Duodenal mucosa (tissue), 2 donors: ENCODE data around the gene DENND6B.

Experiments
- H3K27ac ChIP-seq: one replicate; pipeline ENCODE4 v1.7.0; 2013; ENCODE audit warnings: low read depth, low read length
- H3K27me3 ChIP-seq, 2 donors: one replicate each; pipeline ENCODE4 v1.7.0; 2013; ENCODE audit warnings: low read length in 2 of 2, control low read depth in 1 of 2; ENCODE audit not compliant: insufficient read depth in 2 of 2, control insufficient read depth in 1 of 2
- H3K36me3 ChIP-seq, 2 donors: one replicate each; pipeline ENCODE4 v1.7.0; 2013; ENCODE audit warnings: low read length in 2 of 2, control low read depth in 1 of 2; ENCODE audit not compliant: insufficient read depth in 2 of 2, control insufficient read depth in 1 of 2
- H3K4me1 ChIP-seq, 2 donors: one replicate each; pipeline ENCODE4 v1.7.0; 2013; ENCODE audit warnings: low read length in 2 of 2, control low read depth in 1 of 2; ENCODE audit not compliant: insufficient read depth in 2 of 2, control insufficient read depth in 1 of 2
- H3K4me3 ChIP-seq, 2 donors: one replicate each; pipeline ENCODE4 v1.7.0; 2013; ENCODE audit warnings: low read length in 2 of 2, low read depth in 1 of 2
- H3K9ac ChIP-seq, 2 donors: one replicate each; pipeline ENCODE4 v1.7.0; 2013; ENCODE audit warnings: low read length in 2 of 2, low read depth in 1 of 2
- H3K9me3 ChIP-seq, 2 donors: one replicate each; pipeline ENCODE4 v1.7.0; 2013; ENCODE audit warnings: low read length in 2 of 2, control low read depth in 1 of 2; ENCODE audit not compliant: control insufficient read depth in 1 of 2

Gene DENND6B

GRCh38 chr22:50298266-50298637, 28.6 kb downstream of the DENND6B start:
- H3K9me3 ChIP-seq, result no peaks in the 10 kb centered on the region
- H3K36me3 ChIP-seq, result peaks cover 0 to 4% of the 10 kb centered on the region in 2 donors
- no peak overlapping the region for H3K27ac ChIP-seq
- no peaks in the 10 kb centered on the region for H3K27me3 ChIP-seq
- no peak overlapping the region for H3K9ac ChIP-seq
- H3K4me1 ChIP-seq, result peaks cover 70 to 75% of the 10 kb centered on the region in 2 donors
- H3K4me3 ChIP-seq, result peak overlapping the region in 1 of 2 donors; percentile 8

DNA sequence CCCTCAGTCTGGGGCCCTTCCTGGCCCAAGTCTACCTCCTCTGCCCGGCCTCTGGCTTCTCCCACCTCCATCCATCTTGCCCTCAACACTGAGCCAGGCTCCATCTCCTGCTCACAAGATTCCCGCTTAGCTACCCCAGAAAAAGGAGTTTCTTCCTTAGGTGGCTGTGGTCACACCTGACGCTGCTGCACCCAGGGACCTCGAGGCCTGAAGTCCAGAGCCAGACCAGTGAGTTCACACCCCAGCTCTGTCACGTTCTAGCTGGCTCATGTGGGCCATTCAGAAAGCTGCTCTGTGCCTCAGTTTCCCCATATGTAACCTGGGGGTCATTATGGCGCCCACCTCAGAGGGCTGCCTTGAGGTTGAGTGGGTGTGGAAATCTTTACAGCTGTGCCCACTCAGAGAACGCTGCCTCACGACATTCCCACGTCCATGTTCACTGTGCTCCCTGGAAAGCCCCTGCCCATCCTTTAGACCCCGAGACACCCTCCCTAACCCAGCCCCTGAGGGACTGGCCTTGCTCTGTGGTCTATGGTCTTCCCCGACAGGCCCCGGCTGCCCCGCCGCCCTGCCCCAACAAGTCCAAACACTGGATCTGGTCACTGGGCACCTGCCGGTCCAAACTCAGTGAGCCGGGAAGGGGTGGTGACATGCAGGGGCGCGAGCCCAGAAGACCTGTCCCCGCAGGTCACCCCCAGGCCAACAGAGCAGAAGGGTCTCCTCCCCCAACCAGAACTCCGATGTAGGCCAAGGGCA, 29.1 kb downstream of the DENND6B start:
- peaks cover 70 to 74% of the 10 kb centered on the region in 2 donors for H3K4me1 ChIP-seq
- peak overlapping the region in 1 of 2 donors; percentile 19 for H3K9ac ChIP-seq
- H3K27ac ChIP-seq, result no peak overlapping the region
- peak overlapping the region in 1 of 2 donors; percentile 8 for H3K4me3 ChIP-seq
- no peaks in the 10 kb centered on the region for H3K9me3 ChIP-seq
- peaks cover 0 to 4% of the 10 kb centered on the region in 2 donors for H3K36me3 ChIP-seq
- no peaks in the 10 kb centered on the region for H3K27me3 ChIP-seq

- Histone ChIP-seq H3K4me1 (peaks cover 67 to 70% of the 10 kb centered on the region in 2 donors), H3K4me3 (peak overlapping the region in 1 of 2 donors; percentile 28), H3K27ac (no peak overlapping the region)
Measured at GRCh38 chr22:50296658-50297490, 29.9 kb downstream of the DENND6B start.

DNA sequence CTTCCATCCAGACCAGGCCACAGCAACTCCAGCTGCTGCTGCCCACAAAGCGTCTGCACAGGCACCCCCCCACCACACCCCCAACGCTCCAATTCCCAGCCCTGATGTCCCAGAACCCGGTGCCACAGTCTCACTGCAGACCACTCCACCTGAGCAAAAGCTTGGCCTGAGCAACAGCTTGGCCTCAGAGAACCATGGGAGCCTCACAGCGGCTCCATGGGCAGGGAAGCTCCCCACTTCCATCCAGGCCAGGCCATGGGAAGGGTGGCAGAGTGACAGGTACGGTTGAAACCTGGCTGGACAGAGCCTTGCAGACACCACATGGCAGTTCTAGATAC, 32.5 kb downstream of the DENND6B start:
- Histone ChIP-seq H3K9ac (peak overlapping the region; percentile 49 to 65), H3K36me3 (peaks cover 16 to 28% of the 10 kb centered on the region in 2 donors), H3K27me3 (no peaks in the 10 kb centered on the region), H3K4me1 (peaks cover 53 to 55% of the 10 kb centered on the region in 2 donors), H3K4me3 (peak overlapping the region; percentile 40 to 45), H3K9me3 (no peaks in the 10 kb centered on the region), H3K27ac (peak overlapping the region; percentile 80)

More at GRCh38 chr22:50296658-50297490, 29.9 kb downstream of the DENND6B start:
- H3K27me3 ChIP-seq, result no peaks in the 10 kb centered on the region
- H3K36me3 ChIP-seq, result peaks cover 0 to 4% of the 10 kb centered on the region in 2 donors
- H3K9ac ChIP-seq, result peak overlapping the region in 1 of 2 donors; percentile 19
- H3K9me3 ChIP-seq, result no peaks in the 10 kb centered on the region

GRCh38 chr22:50293441-50294318, 33.1 kb downstream of the DENND6B start:
- peaks cover 49 to 51% of the 10 kb centered on the region in 2 donors for H3K4me1 ChIP-seq

GRCh38 chr22:50292643-50293440, 34.0 kb downstream of the DENND6B start:
- peaks cover 20 to 43% of the 10 kb centered on the region in 2 donors for H3K36me3 ChIP-seq
- no peaks in the 10 kb centered on the region for H3K27me3 ChIP-seq
- peaks cover 43% of the 10 kb centered on the region in 2 donors for H3K4me1 ChIP-seq
- H3K9ac ChIP-seq, result no peak overlapping the region
- H3K27ac ChIP-seq, result no peak overlapping the region
- H3K9me3 ChIP-seq, result no peaks in the 10 kb centered on the region
- peak overlapping the region in 1 of 2 donors; percentile 45 for H3K4me3 ChIP-seq

More at GRCh38 chr22:50293441-50294318, 33.1 kb downstream of the DENND6B start:
- peak overlapping the region; percentile 83 for H3K27ac ChIP-seq
- peak overlapping the region; percentile 40 to 45 for H3K4me3 ChIP-seq
- H3K36me3 ChIP-seq, result peaks cover 20 to 34% of the 10 kb centered on the region in 2 donors
- no peaks in the 10 kb centered on the region for H3K9me3 ChIP-seq
- H3K9ac ChIP-seq, result peak overlapping the region; percentile 49 to 65
- H3K27me3 ChIP-seq, result no peaks in the 10 kb centered on the region

- Histone ChIP-seq H3K4me3 (no peak overlapping the region), H3K27me3 (no peaks in the 10 kb centered on the region), H3K9ac (no peak overlapping the region), H3K36me3 (peaks cover 23 to 64% of the 10 kb centered on the region in 2 donors), H3K27ac (no peak overlapping the region), H3K4me1 (peaks cover 24 to 25% of the 10 kb centered on the region in 2 donors), H3K9me3 (no peaks in the 10 kb centered on the region)
Measured at GRCh38 chr22:50289942-50290630, 36.7 kb downstream of the DENND6B start.

DNA sequence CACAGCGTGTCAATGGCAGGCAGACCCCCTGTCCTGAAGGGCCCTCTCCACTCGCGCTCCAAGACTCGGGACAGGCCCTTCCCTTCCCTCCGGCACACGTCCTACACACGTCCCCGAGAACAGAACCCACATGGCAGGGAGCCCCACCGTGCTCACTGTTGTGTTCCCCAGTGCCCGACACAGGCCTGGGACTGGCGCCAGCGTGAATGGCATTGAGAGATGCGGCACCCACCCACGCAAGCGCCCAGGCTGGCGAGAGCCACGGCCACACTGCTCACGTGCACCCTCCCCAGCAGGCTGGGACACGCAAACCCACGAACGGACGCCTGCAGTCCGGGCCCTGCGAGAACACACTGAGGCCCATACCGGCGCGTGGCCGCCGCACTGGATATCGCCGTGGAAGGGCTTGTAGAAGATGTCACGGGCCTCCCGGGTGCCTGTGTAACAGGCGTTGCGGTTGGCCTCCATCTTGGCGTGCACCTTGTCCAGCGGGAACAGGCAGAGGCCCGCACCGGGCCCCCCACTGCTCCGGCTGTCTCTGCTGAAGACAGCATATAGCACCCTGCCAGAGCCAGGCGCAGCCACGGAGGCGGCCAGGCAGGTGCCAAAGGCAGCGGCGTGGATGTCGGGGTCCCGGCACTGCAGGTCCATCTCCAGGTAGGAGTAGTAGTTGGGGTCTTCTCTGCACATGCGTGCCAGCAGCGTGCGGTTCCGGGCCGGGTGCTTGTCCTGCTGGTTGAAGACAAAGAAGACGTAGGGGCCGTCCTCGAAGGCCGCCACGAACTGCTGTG, 37.5 kb downstream of the DENND6B start:
- Histone ChIP-seq H3K27ac (no peak overlapping the region), H3K27me3 (no peaks in the 10 kb centered on the region), H3K4me1 (peaks cover 18 to 20% of the 10 kb centered on the region in 2 donors), H3K9me3 (no peaks in the 10 kb centered on the region), H3K9ac (no peak overlapping the region), H3K36me3 (peaks cover 23 to 68% of the 10 kb centered on the region in 2 donors), H3K4me3 (no peak overlapping the region)
